Activated CD8-positive, alpha-beta T cell treated with anti-CD3 and anti-CD28 coated beads for 36 hours (primary cell): ENCODE results near the gene CDC14A. TPM values are rescaled to one million over a fixed set of nuclear protein-coding genes. Genes with fewer than 3 reads are reported as not detected.

Experiments
- ATAC-seq: fragments of 200-7000 bp; cut with Tn5 transposase; one replicate; pipeline ENCODE4 v1.10.0; 2021; ENCODE audit warnings: mild to moderate bottlenecking, moderate library complexity
- CTCF ChIA-PET: fragments of 350-600 bp; sonication (Branson Sonifier 250); formaldehyde crosslinking; loops from one replicate; lab custom pipeline; 2021; ENCODE audit warnings: antibody characterized with exemption; lab: Charles Lee
- POLR2A ChIA-PET: fragments of 350-600 bp; sonication (Branson Sonifier 250); formaldehyde crosslinking; loops from one replicate; lab custom pipeline; 2021; ENCODE audit warnings: antibody characterized with exemption; lab: Charles Lee
- DNase-seq: peaks from one replicate; pipeline ENCODE4 v3.0.0-alpha.2; 2020
- H3K27ac Mint-ChIP-seq: one replicate; pipeline ENCODE4 v1.8.0; 2021; ENCODE audit warnings: mild to moderate bottlenecking, mixed read lengths
- H3K27me3 Mint-ChIP-seq: one replicate; pipeline ENCODE4 v1.8.0; 2021; ENCODE audit warnings: mixed read lengths
- H3K36me3 Mint-ChIP-seq: one replicate; pipeline ENCODE4 v1.8.0; 2021; ENCODE audit warnings: low read depth, mixed read lengths
- H3K4me1 Mint-ChIP-seq: one replicate; pipeline ENCODE4 v1.8.0; 2021; ENCODE audit warnings: low read depth, mixed read lengths
- H3K4me3 Mint-ChIP-seq: one replicate; pipeline ENCODE4 v1.8.0; 2021; ENCODE audit warnings: mild to moderate bottlenecking, moderate library complexity, mixed read lengths
- H3K9me3 Mint-ChIP-seq: one replicate; pipeline ENCODE4 v1.8.0; 2021; ENCODE audit warnings: mixed read lengths
- CTCF ChIP-seq: fragments of 200-600 bp; IDR thresholded peaks from one replicate; pipeline ENCODE4 v1.8.0; 2022; ENCODE audit warnings: antibody characterized with exemption, mild to moderate bottlenecking
- intact Hi-C: fragments of 100-400 bp; cut with micrococcal nuclease; formaldehyde crosslinking; loops from one replicate; pipeline ENCODE4 v1.10.0; 2022
- total RNA-seq, 2 experiments: library from RNA; stranded (reverse); gene quantifications; one replicate each; pipeline ENCODE4 v1.2.3, GENCODE V29; 2021

The CDC14A gene
- total RNA-seq, 2 experiments from 2014 or later: 14.3 to 17.2 TPM

GRCh38 chr1:100443811-100444571 is 91.7 kb downstream of the CDC14A start:
- H3K4me1 Mint-ChIP-seq: peaks cover 78% of the 10 kb centered on the region
- peak; percentile 76 for ATAC-seq
- H3K9me3 Mint-ChIP-seq: no peaks in the 10 kb centered on the region
- H3K4me3 Mint-ChIP-seq: peak overlapping the region; percentile 72
- no peaks in the 10 kb centered on the region for H3K27me3 Mint-ChIP-seq
- intact Hi-C loops: loop anchor here (5.0 kb wide), 2 partner anchors 67 to 312 kb away; partner anchors contain the start of genes SASS6 and TRMT13
- peak overlapping the region; percentile 95 for H3K27ac Mint-ChIP-seq
- no peak for TF ChIP-seq CTCF
- CTCF ChIA-PET: interaction anchor here (0.8 to 4.9 kb wide), 8 partner anchors 10 to 177 kb away, joined by 3 to 27 read pairs (median 5); partner anchors contain the start of genes CDC14A and RTCA
- peaks cover 33% of the 10 kb centered on the region for H3K36me3 Mint-ChIP-seq
- peak; percentile 49 for DNase-seq
- POLR2A ChIA-PET: interaction anchor here (0.6 to 2.3 kb wide), 4 partner anchors 10 to 92 kb away, joined by 4 to 14 read pairs (median 4); partner anchors contain the start of gene CDC14A

GRCh38 chr1:100445565-100445964 is 93.3 kb downstream of the CDC14A start:
- no peaks in the 10 kb centered on the region for H3K9me3 Mint-ChIP-seq
- DNase-seq (no peak), ATAC-seq (peak; percentile 22)
- H3K36me3 Mint-ChIP-seq: peaks cover 47% of the 10 kb centered on the region
- no peaks in the 10 kb centered on the region for H3K27me3 Mint-ChIP-seq
- no peak for TF ChIP-seq CTCF
- ChIA-PET POLR2A (interaction anchor here (1.5 to 2.3 kb wide), 2 partner anchors 14 to 94 kb away, joined by 3 to 14 read pairs; partner anchors contain the start of gene CDC14A), CTCF (interaction anchor here (1.1 to 4.9 kb wide), 6 partner anchors 10 to 92 kb away, joined by 3 to 27 read pairs (median 7); no protein-coding TSS in a partner anchor)
- H3K27ac Mint-ChIP-seq: peak overlapping the region; percentile 95
- intact Hi-C loops: loop anchor here (5.0 kb wide), 1 partner anchor 93 kb away; the partner anchor contains the start of gene CDC14A
- H3K4me1 Mint-ChIP-seq: peaks cover 80% of the 10 kb centered on the region
- H3K4me3 Mint-ChIP-seq: no peak overlapping the region

GRCh38 chr1:100448366-100448765 is 96.1 kb downstream of the CDC14A start:
- DNase-seq: no peak
- ChIA-PET POLR2A (interaction anchor here (1.0 to 1.5 kb wide), 3 partner anchors 11 to 86 kb away, joined by 3 to 7 read pairs (median 3); no protein-coding TSS in a partner anchor), CTCF (interaction anchor here (1.3 to 2.3 kb wide), 4 partner anchors 9 to 95 kb away, joined by 3 to 15 read pairs (median 8); no protein-coding TSS in a partner anchor)
- Mint-ChIP-seq H3K4me3 (peak overlapping the region; percentile 55), H3K27ac (peak overlapping the region; percentile 84), H3K9me3 (no peaks in the 10 kb centered on the region), H3K27me3 (no peaks in the 10 kb centered on the region), H3K4me1 (peaks cover 85% of the 10 kb centered on the region), H3K36me3 (peaks cover 54% of the 10 kb centered on the region)
- no peak for TF ChIP-seq CTCF
- intact Hi-C loops: loop anchor here (5.0 kb wide), 1 partner anchor 96 kb away; the partner anchor contains the start of gene CDC14A
- ATAC-seq: no peak

- no peak for TF ChIP-seq CTCF
- Mint-ChIP-seq H3K27ac (peak overlapping the region; percentile 84), H3K4me3 (peak overlapping the region; percentile 55), H3K36me3 (peaks cover 45% of the 10 kb centered on the region), H3K9me3 (no peaks in the 10 kb centered on the region), H3K4me1 (peaks cover 78% of the 10 kb centered on the region), H3K27me3 (no peaks in the 10 kb centered on the region)
- POLR2A ChIA-PET: interaction anchor here (0.9 to 1.5 kb wide), 3 partner anchors 15 to 87 kb away, joined by 3 to 7 read pairs (median 3); no protein-coding TSS in a partner anchor
- CTCF ChIA-PET: interaction anchor here (0.5 to 2.0 kb wide), 4 partner anchors 11 to 172 kb away, joined by 3 to 7 read pairs (median 3); no protein-coding TSS in a partner anchor
- intact Hi-C loops: loop anchor here (5.0 kb wide), 1 partner anchor 97 kb away; the partner anchor contains the start of gene CDC14A
- DNase-seq (peak; percentile 17), ATAC-seq (peak; percentile 60)
Observed at GRCh38 chr1:100449477-100449876, 97.2 kb downstream of the CDC14A start.
